Kidney (tissue), 14 donors: ENCODE results near the gene FRMD6. TPM values are rescaled to one million over a fixed set of nuclear protein-coding genes. Genes with fewer than 3 reads are reported as not detected.
A peak's percentile ranks its signal among the peaks of the same experiment; 100 is the strongest.
"Not testable (repeated sequence)": the region's sequence is repeated elsewhere in the genome, so short reads cannot be mapped to it uniquely, and the experiment has no call there.

Experiments used
- DNase-seq, 5 donors: peaks; one replicate each; pipeline ENCODE4 v3.0.0-alpha.2; 2013 to 2020
- FAIRE-seq: peaks from 2 replicates; lab custom pipeline; 2012; peaks lifted over from hg19 to GRCh38; lab: Jason Lieb, UNC
- H3K27ac ChIP-seq, 2 donors: one replicate each; pipeline ENCODE4 v1.7.0; 2013; ENCODE audit warnings: low read depth in 2 of 2, low read length in 2 of 2, inconsistent platforms in 1 of 2
- H3K27me3 ChIP-seq: one replicate; pipeline ENCODE4 v1.7.1; 2013; ENCODE audit warnings: low read length, inconsistent platforms; ENCODE audit not compliant: control insufficient read depth, insufficient read depth
- H3K36me3 ChIP-seq, 3 donors: one replicate each; pipeline versions ENCODE4 v1.7.0 to v1.7.1; 2013; ENCODE audit warnings: low read length in 3 of 3, control low read depth in 1 of 3, inconsistent platforms in 1 of 3; ENCODE audit not compliant: insufficient read depth in 3 of 3, control insufficient read depth in 2 of 3
- H3K4me1 ChIP-seq, 3 donors: one replicate each; pipeline versions ENCODE4 v1.7.0 to v1.7.1; 2013; ENCODE audit warnings: low read length in 3 of 3, inconsistent platforms in 1 of 3, low read depth in 1 of 3; ENCODE audit not compliant: control insufficient read depth in 2 of 3, insufficient read depth in 2 of 3
- H3K4me3 ChIP-seq, 3 donors: one replicate each; pipeline versions ENCODE4 v1.7.0 to v1.8.1; 2013; ENCODE audit warnings: low read length in 3 of 3, control low read depth in 1 of 3, inconsistent platforms in 1 of 3
- H3K9ac ChIP-seq, 3 donors: one replicate each; pipeline versions ENCODE4 v1.7.0 to v1.7.1; 2013; ENCODE audit warnings: low read length in 3 of 3, control low read depth in 1 of 3, inconsistent platforms in 1 of 3
- H3K9me3 ChIP-seq, 3 donors: one replicate each; pipeline versions ENCODE4 v1.7.0 to v1.7.1; 2013; ENCODE audit warnings: low read length in 3 of 3, control low read depth in 1 of 3, inconsistent platforms in 1 of 3; ENCODE audit not compliant: control insufficient read depth in 2 of 3, insufficient read depth in 1 of 3
- intact Hi-C: fragments of 100-400 bp; cut with DNase I; formaldehyde crosslinking; loops from one replicate; pipeline ENCODE4 v1.11.1; 2022
- polyA plus RNA-seq: library from polyadenylated mRNA; stranded (reverse); fragments of 350-450 nt; fragmentation: Illumina TruSeq; extraction: RNeasy Lipid Tissue Mini Kit (QIAGEN cat#74804); gene quantifications from one replicate; pipeline ENCODE4 v1.2.3, GENCODE V29; 2014; ENCODE audit warnings: low read depth, low replicate concordance; ENCODE audit not compliant: insufficient read depth
- total RNA-seq: library from RNA; stranded (reverse); fragmentation: NEBNext Ultra II Directional; extraction: Animal tissue kit (Norgen Biotek cat#: 25700); gene quantifications from one replicate; pipeline ENCODE4 v1.2.1, GENCODE V29; 2021
- TF ChIP-seq, protein P1 (sequence below): IDR thresholded peaks from 3 replicates; pipeline ENCODE4 v1.5.1; 2012; ENCODE audit warnings: mild to moderate bottlenecking, moderate library complexity, borderline replicate concordance; ENCODE audit not compliant: insufficient read depth; ENCODE audit errors: extremely low read depth
- donor health status: control.
- donor health status: control.
- donor health status: control.
- donor health status: control.
- donor health status: control.
- donor health status: DM: yes; HTN: yes; CAD: no.
- donor health status: Normal renal cell carcinoma (clear cell type).

FRMD6 gene
- total and polyA plus RNA-seq, 2 donors from 2014 or later = 2.4 to 16.5 TPM

DNA sequence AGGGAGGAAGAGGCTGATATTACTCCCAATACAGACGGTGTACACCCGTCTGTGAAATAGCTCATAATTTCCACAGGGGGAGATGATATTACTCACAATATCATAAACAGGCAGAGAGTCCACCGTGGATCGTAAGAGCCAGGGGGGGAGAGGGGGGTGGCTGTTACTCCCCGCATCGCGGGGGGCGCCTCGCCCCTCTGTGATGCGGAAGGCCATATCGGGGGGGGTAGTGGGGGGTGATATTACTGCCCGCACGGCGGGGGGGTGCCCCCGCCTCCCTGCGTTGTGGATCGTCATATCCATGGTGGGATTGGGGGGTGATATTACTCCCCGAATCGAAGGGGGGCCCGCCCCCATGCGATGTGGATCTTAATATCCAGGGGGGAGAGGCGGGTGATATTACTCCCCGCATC lies 91.9 kb downstream of the FRMD6 start:
- no peak for FAIRE-seq
- Histone ChIP-seq H3K4me1 (no peaks in the 10 kb centered on the region), H3K36me3 (no peaks in the 10 kb centered on the region), H3K9ac (no peak overlapping the region), H3K27ac (no peak overlapping the region), H3K4me3 (no peak overlapping the region), H3K27me3 (no peaks in the 10 kb centered on the region), H3K9me3 (no peaks in the 10 kb centered on the region)
- peak in 1 of 5 donors; percentile 59 for DNase-seq
- TF ChIP-seq, protein P1, sequence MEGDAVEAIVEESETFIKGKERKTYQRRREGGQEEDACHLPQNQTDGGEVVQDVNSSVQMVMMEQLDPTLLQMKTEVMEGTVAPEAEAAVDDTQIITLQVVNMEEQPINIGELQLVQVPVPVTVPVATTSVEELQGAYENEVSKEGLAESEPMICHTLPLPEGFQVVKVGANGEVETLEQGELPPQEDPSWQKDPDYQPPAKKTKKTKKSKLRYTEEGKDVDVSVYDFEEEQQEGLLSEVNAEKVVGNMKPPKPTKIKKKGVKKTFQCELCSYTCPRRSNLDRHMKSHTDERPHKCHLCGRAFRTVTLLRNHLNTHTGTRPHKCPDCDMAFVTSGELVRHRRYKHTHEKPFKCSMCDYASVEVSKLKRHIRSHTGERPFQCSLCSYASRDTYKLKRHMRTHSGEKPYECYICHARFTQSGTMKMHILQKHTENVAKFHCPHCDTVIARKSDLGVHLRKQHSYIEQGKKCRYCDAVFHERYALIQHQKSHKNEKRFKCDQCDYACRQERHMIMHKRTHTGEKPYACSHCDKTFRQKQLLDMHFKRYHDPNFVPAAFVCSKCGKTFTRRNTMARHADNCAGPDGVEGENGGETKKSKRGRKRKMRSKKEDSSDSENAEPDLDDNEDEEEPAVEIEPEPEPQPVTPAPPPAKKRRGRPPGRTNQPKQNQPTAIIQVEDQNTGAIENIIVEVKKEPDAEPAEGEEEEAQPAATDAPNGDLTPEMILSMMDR = no peak
- intact Hi-C loops = no loop called here

DNA sequence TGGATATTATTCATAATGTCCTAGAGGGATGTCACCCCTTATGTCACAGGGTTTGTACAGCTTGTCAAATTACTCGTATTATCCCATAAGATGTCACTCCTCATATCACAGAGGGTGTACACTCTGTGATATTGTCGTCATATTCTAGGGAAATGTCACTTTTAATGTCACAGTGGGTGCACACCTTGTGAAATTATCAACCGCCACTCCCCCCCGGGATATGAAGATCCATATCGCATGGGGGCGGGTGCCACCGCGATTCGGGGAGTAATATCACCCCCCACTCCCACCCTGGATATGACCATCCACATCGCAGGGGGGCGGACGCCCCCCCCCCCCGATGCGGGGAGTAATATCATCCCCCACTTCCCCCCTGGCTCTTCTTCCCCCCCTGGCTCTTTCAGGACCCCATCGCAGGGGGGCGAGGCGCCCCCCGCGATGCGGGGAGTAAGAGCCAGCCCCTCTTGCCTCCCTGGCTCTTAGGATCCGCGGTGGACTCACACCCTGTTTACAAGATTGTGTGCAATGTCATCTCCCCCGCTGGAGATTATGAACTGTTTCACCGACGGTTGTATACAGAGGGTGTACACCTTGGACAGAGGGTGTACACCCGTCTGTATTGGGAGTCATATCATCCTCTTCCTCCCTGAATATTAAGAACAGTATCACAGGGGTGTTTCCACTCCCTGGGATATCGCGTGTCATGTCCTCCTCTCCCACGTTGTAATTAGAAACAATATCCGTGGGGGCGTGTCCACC lies 92.8 kb downstream of the FRMD6 start:
- Histone ChIP-seq H3K27me3 (no peaks in the 10 kb centered on the region), H3K4me3 (no peak overlapping the region), H3K36me3 (no peaks in the 10 kb centered on the region), H3K27ac (no peak overlapping the region), H3K4me1 (no peaks in the 10 kb centered on the region), H3K9ac (no peak overlapping the region), H3K9me3 (no peaks in the 10 kb centered on the region)
- FAIRE-seq = no peak
- intact Hi-C loops = no loop called here
- no peak for DNase-seq
- TF ChIP-seq, protein P1 = no peak

DNA sequence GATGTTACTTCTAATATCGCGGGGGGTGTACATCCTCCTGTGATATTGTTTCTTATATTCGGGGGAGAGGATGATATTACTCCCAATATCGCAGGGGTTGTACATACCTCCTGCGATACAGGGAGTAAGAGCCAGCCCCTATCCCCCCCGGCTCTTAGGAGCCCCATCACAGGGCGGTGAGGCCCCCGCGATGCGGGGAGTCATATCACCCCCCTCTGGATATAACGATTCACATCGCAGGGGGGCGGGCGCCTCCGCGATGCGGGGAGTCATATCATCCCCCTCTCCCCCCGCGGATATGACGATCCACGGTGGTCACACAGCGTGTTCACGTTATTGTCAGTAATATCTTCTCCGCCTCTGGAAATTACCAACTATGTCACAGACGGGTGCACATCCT lies 95.1 kb downstream of the FRMD6 start:
- H3K9ac ChIP-seq, H3K27me3 ChIP-seq, FAIRE-seq, H3K36me3 ChIP-seq, DNase-seq, H3K27ac ChIP-seq, H3K4me1 ChIP-seq, H3K9me3 ChIP-seq, intact Hi-C loops, H3K4me3 ChIP-seq: not testable (repeated sequence)

DNA sequence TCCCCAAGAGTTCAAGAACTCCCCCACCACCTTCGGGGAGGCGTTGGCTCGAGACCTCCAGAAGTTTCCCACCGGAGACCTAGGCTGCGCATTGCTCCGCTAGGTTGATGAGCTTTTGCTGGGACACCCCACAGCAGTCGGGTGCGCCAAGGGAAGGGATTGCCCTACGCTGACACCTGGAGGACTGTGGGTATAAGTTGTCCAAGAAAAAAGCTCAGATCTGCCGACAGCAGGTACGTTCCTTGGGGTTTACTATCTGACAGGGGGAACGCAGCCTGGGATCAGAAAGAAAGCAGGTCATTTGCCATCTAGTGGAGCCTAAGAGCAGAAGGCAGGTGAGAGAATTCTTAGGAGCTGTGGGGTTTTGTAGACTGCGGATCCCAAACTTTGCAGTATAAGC lies 98.8 kb downstream of the FRMD6 start:
- Histone ChIP-seq H3K9me3 (no peaks in the 10 kb centered on the region), H3K9ac (no peak overlapping the region), H3K4me3 (no peak overlapping the region), H3K27ac (no peak overlapping the region), H3K4me1 (no peaks in the 10 kb centered on the region), H3K36me3 (no peaks in the 10 kb centered on the region), H3K27me3 (no peaks in the 10 kb centered on the region)
- intact Hi-C loops = no loop called here
- TF ChIP-seq, protein P1 = no peak
- FAIRE-seq (no peak), DNase-seq (peak in 1 of 5 donors; percentile 40)

DNA sequence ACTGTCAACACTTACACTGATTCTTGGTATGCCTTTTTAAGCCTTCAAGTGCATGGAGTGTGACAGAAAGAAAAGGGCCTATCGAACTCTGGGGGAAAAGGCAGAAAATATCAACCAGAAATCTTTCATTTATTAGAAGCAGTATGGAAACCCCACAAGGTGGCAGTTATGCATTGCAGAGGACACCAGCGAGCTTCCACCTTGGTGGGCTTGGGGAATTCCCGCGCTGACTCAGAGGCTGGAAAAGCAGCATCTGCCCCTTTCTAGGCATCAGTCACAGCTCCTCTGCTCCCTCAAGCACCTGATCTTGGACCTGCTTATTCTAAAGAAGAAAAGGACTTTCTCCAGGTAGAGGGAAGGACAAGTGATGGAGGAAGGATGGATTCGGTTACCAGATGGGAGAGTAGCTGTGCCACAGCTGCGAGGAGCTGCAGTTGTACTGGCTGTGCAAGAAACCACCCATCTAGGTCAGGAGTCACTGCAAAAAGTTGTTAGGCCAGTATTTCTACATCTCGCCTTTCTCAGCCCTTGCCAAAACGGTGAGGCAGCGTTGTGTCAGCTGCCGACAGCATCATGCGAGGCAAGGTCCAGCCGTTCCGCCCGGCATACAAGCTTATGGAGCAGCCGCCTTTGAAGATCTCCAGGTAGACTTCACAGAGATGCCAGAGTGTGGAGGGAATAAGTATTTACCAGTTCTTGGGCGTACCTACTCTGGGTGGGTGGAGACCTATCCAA lies 100.1 kb downstream of the FRMD6 start:
- H3K27me3 ChIP-seq, intact Hi-C loops, H3K9ac ChIP-seq, H3K9me3 ChIP-seq, H3K36me3 ChIP-seq, H3K4me1 ChIP-seq, H3K27ac ChIP-seq, FAIRE-seq, H3K4me3 ChIP-seq: not testable (repeated sequence)
- peak in 3 of 5 donors; percentile 45 to 53 (median 52) for DNase-seq

DNA sequence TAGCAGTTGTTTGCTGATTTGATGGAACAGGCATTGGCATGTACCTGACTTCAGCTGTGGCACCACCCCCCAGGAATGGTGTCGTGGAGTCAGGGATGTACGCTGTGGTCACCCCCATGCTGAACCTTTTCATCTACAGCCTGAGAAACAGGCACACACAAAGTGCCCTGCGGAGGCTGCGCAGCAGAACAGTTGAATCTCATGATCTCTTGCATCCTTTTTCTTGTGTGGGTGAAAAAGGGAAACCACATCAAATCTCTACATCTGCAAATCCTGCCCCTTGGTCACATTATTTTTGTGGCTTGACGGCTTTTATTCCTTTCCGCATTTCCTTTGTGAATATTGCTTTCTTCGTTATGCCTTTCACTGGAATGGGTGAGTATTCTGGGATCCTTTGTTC lies 106.0 kb downstream of the FRMD6 start:
- FAIRE-seq, H3K9ac ChIP-seq, H3K36me3 ChIP-seq, DNase-seq, H3K4me1 ChIP-seq, H3K4me3 ChIP-seq, H3K27ac ChIP-seq, H3K9me3 ChIP-seq, H3K27me3 ChIP-seq, intact Hi-C loops: not testable (repeated sequence)
